ENCODE results near the gene CR1L. TPM values are rescaled to one million over a fixed set of nuclear protein-coding genes. Genes with fewer than 3 reads are reported as not detected.
"Not testable (repeated sequence)": the region's sequence is repeated elsewhere in the genome, so short reads cannot be mapped to it uniquely, and the experiment has no call there.

Gene CR1L
- total RNA-seq, 4 donors from 2014 or later, result 0.22 TPM; not detected in 3

GRCh38 chr1:207612762-207613161, 32.2 kb upstream of the CR1L start:
- no peak overlapping the region for H3K27ac ChIP-seq
- no peaks in the 10 kb centered on the region for H3K27me3 ChIP-seq
- H3K4me3 ChIP-seq (replicated peaks in 1 of 3), result no peak overlapping the region
- H3K9me3 ChIP-seq, result no peaks in the 10 kb centered on the region
- no peaks in the 10 kb centered on the region for H3K4me1 ChIP-seq
- DNase-seq, result no peak
- no peak for TF ChIP-seq CTCF (IDR thresholded peaks at IDR 0.05)
- no peak for TF ChIP-seq POLR2A (IDR thresholded peaks at IDR 0.05)
- WGBS, 2 donors, result 90 to 96% methylated on average over 8 to 11 of the region's 11 CpGs
- no peaks in the 10 kb centered on the region for H3K36me3 ChIP-seq
- intact Hi-C loops (cut with DNase I), result no loop called here

- Histone ChIP-seq H3K27me3 (no peaks in the 10 kb centered on the region), H3K9me3 (no peaks in the 10 kb centered on the region), H3K4me1 (no peaks in the 10 kb centered on the region), H3K4me3 (replicated peaks in 1 of 3) (no peak overlapping the region), H3K36me3 (no peaks in the 10 kb centered on the region), H3K27ac (no peak overlapping the region)
- WGBS, 2 donors, result 53 to 60% methylated on average over 7 of the region's 7 CpGs
- peak; percentile 5 to 6 for DNase-seq
- TF ChIP-seq CTCF (IDR thresholded peaks at IDR 0.05), result peak in 5 of 6 experiments; percentile 30 to 69 (median 57)
- no peak for TF ChIP-seq POLR2A (IDR thresholded peaks at IDR 0.05)
- intact Hi-C loops (cut with DNase I), result no loop called here
Measured at GRCh38 chr1:207619871-207620542, 24.9 kb upstream of the CR1L start.

GRCh38 chr1:207620543-207620893, 24.4 kb upstream of the CR1L start:
- Histone ChIP-seq H3K36me3 (no peaks in the 10 kb centered on the region), H3K9me3 (no peaks in the 10 kb centered on the region), H3K4me3 (replicated peaks in 1 of 3) (no peak overlapping the region), H3K27me3 (no peaks in the 10 kb centered on the region), H3K4me1 (no peaks in the 10 kb centered on the region), H3K27ac (no peak overlapping the region)
- intact Hi-C loops (cut with DNase I), result no loop called here
- WGBS, 2 donors, result 97 to 98% methylated on average over 2 of the region's 2 CpGs
- no peak for DNase-seq
- TF ChIP-seq CTCF (IDR thresholded peaks at IDR 0.05), result peak in 1 of 6 experiments; percentile 3
- TF ChIP-seq POLR2A (IDR thresholded peaks at IDR 0.05), result no peak

GRCh38 chr1:207625504-207626071, 19.3 kb upstream of the CR1L start:
- H3K27me3 ChIP-seq, DNase-seq: not testable (repeated sequence)
- WGBS, 2 donors, result 80 to 91% methylated on average over 1 of the region's 1 CpG

GRCh38 chr1:207626972-207627337, 18.0 kb upstream of the CR1L start:
- Histone ChIP-seq H3K4me3 (replicated peaks in 1 of 3) (no peak overlapping the region), H3K27ac (no peak overlapping the region), H3K36me3 (no peaks in the 10 kb centered on the region), H3K27me3 (no peaks in the 10 kb centered on the region), H3K4me1 (no peaks in the 10 kb centered on the region), H3K9me3 (no peaks in the 10 kb centered on the region)
- DNase-seq, result no peak
- 92 to 96% methylated on average over 1 of the region's 1 CpG for WGBS, 2 donors
- intact Hi-C loops (cut with DNase I), result no loop called here
- TF ChIP-seq CTCF (IDR thresholded peaks at IDR 0.05), result no peak
- no peak for TF ChIP-seq POLR2A (IDR thresholded peaks at IDR 0.05)

More at GRCh38 chr1:207625504-207626071, 19.3 kb upstream of the CR1L start:
- intact Hi-C loops (cut with DNase I); H3K9me3 ChIP-seq; H3K4me3 ChIP-seq (replicated peaks in 1 of 3); H3K27ac ChIP-seq; H3K4me1 ChIP-seq; H3K36me3 ChIP-seq: not testable (repeated sequence)
